ENCODE results near the gene MERTK.
"Not testable (repeated sequence)": the region's sequence is repeated elsewhere in the genome, so short reads cannot be mapped to it uniquely, and the experiment has no call there.

MERTK gene

GRCh38 chr2:111897924-111898702, at the start of gene MERTK:
MERTK (plus strand) TSS chr2:111898607; CDS start chr2:111898736, 129 bp downstream.
- Histone ChIP-seq H3K27ac (peak within 1 kb of the TSS in 6 of 11 experiments; percentile 34 to 64 (median 56); a peak in 10 of 22 replicates), H3K27me3 (peaks cover 5 to 70% (median 62%) of the 10 kb centered on the region in 11 experiments; a peak in 21 of 22 replicates), H3K36me3 (peaks cover 0 to 25% (median 0%) of the 10 kb centered on the region in 11 experiments; a peak in 4 of 22 replicates), H3K4me2 (peak within 1 kb of the TSS; percentile 84 to 99 (median 95)), H3K4me1 (peaks cover 18 to 53% (median 23%) of the 10 kb centered on the region in 10 experiments), H3K9ac (peak within 1 kb of the TSS; percentile 51 to 86 (median 77)), H4K20me1 (peaks cover 3 to 47% (median 20%) of the 10 kb centered on the region in 11 experiments; a peak in 16 of 22 replicates), H3K9me3 (replicated peaks in 1 of 11) (0 out of 22 replicates have a peak, but pooled peaks cover 0 to 7% (median 0%) of the 10 kb centered on the region in 11 experiments), H3K4me3 (peak within 1 kb of the TSS; percentile 62 to 96 (median 74))
- TF ChIP-seq Cebpa-rat (IDR thresholded peaks at IDR 0.05) = no peak

GRCh38 chr2:111850646-111851045, 47.8 kb upstream of the MERTK start:
- not testable (repeated sequence) for H3K9ac ChIP-seq; H3K27ac ChIP-seq; H3K4me3 ChIP-seq; H3K27me3 ChIP-seq; H3K4me1 ChIP-seq; H4K20me1 ChIP-seq; H3K4me2 ChIP-seq; H3K9me3 ChIP-seq (replicated peaks in 1 of 11)
- H3K36me3 ChIP-seq = peaks cover 15 to 70% (median 47%) of the 10 kb centered on the region in 11 experiments

- peaks cover 15 to 75% (median 48%) of the 10 kb centered on the region in 11 experiments for H3K36me3 ChIP-seq
- not testable (repeated sequence) for H3K27ac ChIP-seq, H4K20me1 ChIP-seq
These were observed 45.9 kb upstream of the MERTK start for GRCh38 chr2:111852544-111852943.

GRCh38 chr2:111860005-111860404, 38.4 kb upstream of the MERTK start:
- not testable (repeated sequence) for H3K9ac ChIP-seq; H3K27ac ChIP-seq; H4K20me1 ChIP-seq; H3K4me2 ChIP-seq; H3K4me3 ChIP-seq; H3K4me1 ChIP-seq; H3K9me3 ChIP-seq (replicated peaks in 1 of 11); H3K27me3 ChIP-seq
- peaks cover 7 to 77% (median 40%) of the 10 kb centered on the region in 11 experiments; a peak in 21 of 22 replicates for H3K36me3 ChIP-seq

More at GRCh38 chr2:111852544-111852943, 45.9 kb upstream of the MERTK start:
- not testable (repeated sequence) for H3K4me3 ChIP-seq; H3K4me2 ChIP-seq; H3K9ac ChIP-seq; H3K4me1 ChIP-seq; H3K27me3 ChIP-seq; H3K9me3 ChIP-seq (replicated peaks in 1 of 11)

- H3K36me3 ChIP-seq = peaks cover 7 to 72% (median 45%) of the 10 kb centered on the region in 11 experiments; a peak in 20 of 22 replicates
- H3K9me3 ChIP-seq (replicated peaks in 1 of 11) = not testable (repeated sequence)
These were observed 33.3 kb upstream of the MERTK start for GRCh38 chr2:111865124-111865523.

GRCh38 chr2:111872806-111873205, 25.6 kb upstream of the MERTK start:
- Histone ChIP-seq H4K20me1 (peaks cover 0 to 11% (median 0%) of the 10 kb centered on the region in 11 experiments; a peak in 1 of 22 replicates), H3K36me3 (peaks cover 5 to 84% (median 57%) of the 10 kb centered on the region in 11 experiments; a peak in 20 of 22 replicates)
- H3K9me3 ChIP-seq (replicated peaks in 1 of 11); H3K27me3 ChIP-seq; H3K9ac ChIP-seq; H3K27ac ChIP-seq; H3K4me2 ChIP-seq; H3K4me1 ChIP-seq; H3K4me3 ChIP-seq: not testable (repeated sequence)

More at GRCh38 chr2:111865124-111865523, 33.3 kb upstream of the MERTK start:
- not testable (repeated sequence) for H3K4me1 ChIP-seq, H3K9ac ChIP-seq, H3K27me3 ChIP-seq, H4K20me1 ChIP-seq, H3K4me3 ChIP-seq, H3K27ac ChIP-seq, H3K4me2 ChIP-seq

GRCh38 chr2:111883661-111884591, 14.5 kb upstream of the MERTK start, which contains the start of gene ANAPC1:
ANAPC1 (minus strand) TSS chr2:111884193; CDS start chr2:111880825, 3,368 bp downstream.
- TF ChIP-seq Cebpa-rat (IDR thresholded peaks at IDR 0.05) = no peak
- Histone ChIP-seq H3K27me3 (no peaks in the 10 kb centered on the region), H3K27ac (peak within 1 kb of the TSS; percentile 52 to 99 (median 96)), H4K20me1 (0 out of 22 replicates have a peak, but pooled peaks cover 0 to 3% (median 0%) of the 10 kb centered on the region in 11 experiments), H3K4me3 (peak within 1 kb of the TSS; percentile 81 to 100 (median 95)), H3K4me1 (peaks cover 9 to 22% (median 13%) of the 10 kb centered on the region in 10 experiments), H3K36me3 (peaks cover 6 to 33% (median 9%) of the 10 kb centered on the region in 11 experiments; a peak in 21 of 22 replicates), H3K4me2 (peak within 1 kb of the TSS; percentile 72 to 96 (median 85)), H3K9ac (peak within 1 kb of the TSS; percentile 84 to 99 (median 95)), H3K9me3 (replicated peaks in 1 of 11) (no peaks in the 10 kb centered on the region)

- peak overlapping the region; percentile 52 to 99 (median 96); a peak in 21 of 22 replicates for H3K27ac ChIP-seq
- peak overlapping the region; percentile 84 to 99 (median 95) for H3K9ac ChIP-seq
These were observed 13.8 kb upstream of the MERTK start for GRCh38 chr2:111884592-111884964.

More at GRCh38 chr2:111884592-111884964, 13.8 kb upstream of the MERTK start:
- peaks cover 9 to 22% (median 13%) of the 10 kb centered on the region in 10 experiments for H3K4me1 ChIP-seq
- no peaks in the 10 kb centered on the region for H3K27me3 ChIP-seq
- peak overlapping the region; percentile 81 to 100 (median 95) for H3K4me3 ChIP-seq
- peaks cover 6 to 27% (median 9%) of the 10 kb centered on the region in 11 experiments; a peak in 21 of 22 replicates for H3K36me3 ChIP-seq
- no peaks in the 10 kb centered on the region for H3K9me3 ChIP-seq (replicated peaks in 1 of 11)
- H3K4me2 ChIP-seq = peak overlapping the region; percentile 72 to 96 (median 81)
- 0 out of 22 replicates have a peak, but pooled peaks cover 0 to 3% (median 0%) of the 10 kb centered on the region in 11 experiments for H4K20me1 ChIP-seq
- TF ChIP-seq Cebpa-rat (IDR thresholded peaks at IDR 0.05) = no peak
